Stimulated activated CD4-positive, alpha-beta T cell treated with anti-CD3 and anti-CD28 coated beads, Interleukin-1b, Interleukin-23, amount 100 ng/mL, for 24 hours (primary cell): Measurements from ENCODE around the gene NCAM2.

Source experiments
- DNase-seq, 4 experiments: peaks; one replicate each; pipeline ENCODE4 v3.0.0-alpha.2; 2020; ENCODE audit warnings: low read depth in 4 of 4, low spot score in 1 of 4

Gene NCAM2

GRCh38 chr21:21165063-21165645 lies 166.9 kb downstream of the NCAM2 start:
- DNase-seq, result no peak

GRCh38 chr21:21174676-21175075 lies 176.5 kb downstream of the NCAM2 start:
- no peak for DNase-seq

GRCh38 chr21:21175798-21176334 lies 177.7 kb downstream of the NCAM2 start:
- DNase-seq, result no peak

GRCh38 chr21:21177353-21177986 lies 179.3 kb downstream of the NCAM2 start:
- no peak for DNase-seq

GRCh38 chr21:21179619-21180298 lies 181.6 kb downstream of the NCAM2 start:
- no peak for DNase-seq

GRCh38 chr21:21182401-21183010 lies 184.3 kb downstream of the NCAM2 start:
- DNase-seq, result no peak

GRCh38 chr21:21183092-21183491 lies 184.9 kb downstream of the NCAM2 start:
- no peak for DNase-seq

GRCh38 chr21:21184771-21185528 lies 186.7 kb downstream of the NCAM2 start:
- no peak for DNase-seq

GRCh38 chr21:21187579-21187978 lies 189.4 kb downstream of the NCAM2 start:
- no peak for DNase-seq

GRCh38 chr21:21188513-21189195 lies 190.4 kb downstream of the NCAM2 start:
- DNase-seq, result no peak

GRCh38 chr21:21195417-21195943 lies 197.3 kb downstream of the NCAM2 start:
- no peak for DNase-seq

GRCh38 chr21:21196087-21196486 lies 197.9 kb downstream of the NCAM2 start:
- no peak for DNase-seq

GRCh38 chr21:21196848-21197247 lies 198.6 kb downstream of the NCAM2 start:
- DNase-seq, result no peak

GRCh38 chr21:21199342-21200102 lies 201.3 kb downstream of the NCAM2 start:
- DNase-seq, result no peak

- no peak for DNase-seq
Observed at GRCh38 chr21:21200103-21200938, 202.1 kb downstream of the NCAM2 start.

- DNase-seq, result no peak
Observed at GRCh38 chr21:21200939-21201615, 202.9 kb downstream of the NCAM2 start.

- DNase-seq, result no peak
Observed at GRCh38 chr21:21203822-21204339, 205.7 kb downstream of the NCAM2 start.
